Fibroblast of mammary gland (primary cell): ENCODE measurements around the gene KIAA1671.

ENCODE experiments used
- DNase-seq: peaks from one replicate; pipeline ENCODE4 v3.0.0-alpha.2; 2010; ENCODE audit warnings: low read depth
- H3K4me3 ChIP-seq: 2 replicates; pipeline ENCODE4 v1.5.1; 2011; ENCODE audit warnings: low read depth, mild to moderate bottlenecking, low read length, moderate library complexity; ENCODE audit not compliant: control insufficient read depth
- TF ChIP-seq, protein P1 (sequence below): conservative IDR thresholded peaks from 2 replicates; pipeline ENCODE4 v1.5.1; 2011; ENCODE audit warnings: low read depth, low read length, inconsistent platforms; ENCODE audit not compliant: control insufficient read depth, insufficient read depth

The KIAA1671 gene

DNA sequence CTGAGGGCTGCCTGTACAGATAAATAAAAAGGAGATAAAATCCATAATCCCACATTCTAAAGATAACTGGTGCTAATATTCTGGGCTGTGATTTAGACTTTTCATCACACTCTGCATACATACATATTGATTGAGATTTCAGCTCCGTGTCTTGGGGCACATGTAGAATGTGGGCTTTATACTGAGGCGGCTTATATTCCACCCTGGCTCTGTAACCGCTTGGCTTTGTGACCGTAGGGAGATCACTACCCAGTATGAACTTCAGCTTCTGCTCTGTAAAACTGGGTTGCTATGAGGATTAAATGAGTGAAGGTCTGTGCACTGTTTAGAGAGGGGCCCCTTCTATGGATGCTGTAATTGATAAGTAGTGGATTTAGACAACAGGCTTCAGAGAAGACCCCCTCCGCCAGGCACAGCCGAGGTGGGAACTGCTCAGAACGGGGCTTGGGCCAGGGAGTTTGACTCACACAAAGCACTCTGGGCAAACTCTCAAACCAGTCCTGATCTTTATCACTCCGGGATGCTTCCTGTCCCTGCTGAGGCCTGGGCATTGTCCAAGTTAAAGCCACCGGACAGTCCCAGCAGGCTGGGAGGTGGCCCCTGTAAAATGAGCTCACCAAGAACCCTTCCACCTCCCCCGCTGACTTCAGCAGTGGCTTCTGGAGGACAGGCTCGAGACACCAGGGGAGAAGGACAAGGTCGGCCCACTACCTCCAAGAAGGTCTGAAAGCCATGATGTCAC lies 17.2 kb downstream of the KIAA1671 start:
- H3K4me3 ChIP-seq: no peak overlapping the region
- TF ChIP-seq, protein P1, sequence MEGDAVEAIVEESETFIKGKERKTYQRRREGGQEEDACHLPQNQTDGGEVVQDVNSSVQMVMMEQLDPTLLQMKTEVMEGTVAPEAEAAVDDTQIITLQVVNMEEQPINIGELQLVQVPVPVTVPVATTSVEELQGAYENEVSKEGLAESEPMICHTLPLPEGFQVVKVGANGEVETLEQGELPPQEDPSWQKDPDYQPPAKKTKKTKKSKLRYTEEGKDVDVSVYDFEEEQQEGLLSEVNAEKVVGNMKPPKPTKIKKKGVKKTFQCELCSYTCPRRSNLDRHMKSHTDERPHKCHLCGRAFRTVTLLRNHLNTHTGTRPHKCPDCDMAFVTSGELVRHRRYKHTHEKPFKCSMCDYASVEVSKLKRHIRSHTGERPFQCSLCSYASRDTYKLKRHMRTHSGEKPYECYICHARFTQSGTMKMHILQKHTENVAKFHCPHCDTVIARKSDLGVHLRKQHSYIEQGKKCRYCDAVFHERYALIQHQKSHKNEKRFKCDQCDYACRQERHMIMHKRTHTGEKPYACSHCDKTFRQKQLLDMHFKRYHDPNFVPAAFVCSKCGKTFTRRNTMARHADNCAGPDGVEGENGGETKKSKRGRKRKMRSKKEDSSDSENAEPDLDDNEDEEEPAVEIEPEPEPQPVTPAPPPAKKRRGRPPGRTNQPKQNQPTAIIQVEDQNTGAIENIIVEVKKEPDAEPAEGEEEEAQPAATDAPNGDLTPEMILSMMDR: no peak
- DNase-seq: no peak

DNA sequence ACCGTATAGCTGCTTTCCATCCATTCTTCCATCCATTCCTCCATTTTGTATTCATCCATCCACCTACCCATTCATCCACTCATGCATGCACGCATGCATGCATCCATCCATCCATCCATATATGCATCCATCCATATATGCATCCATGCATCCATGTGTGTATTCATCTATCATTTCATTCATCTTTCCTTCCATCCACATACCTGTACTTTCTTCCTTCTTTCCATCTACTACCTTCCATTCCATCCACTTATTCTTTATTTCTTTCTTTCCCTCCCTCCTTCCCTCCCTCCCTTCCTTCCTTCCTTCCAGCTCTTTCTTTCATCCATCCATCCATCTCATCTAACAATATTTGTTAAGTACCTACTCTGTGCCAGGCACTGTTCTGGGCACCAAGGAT lies 19.9 kb downstream of the KIAA1671 start:
- no peak for DNase-seq
- no peak overlapping the region for H3K4me3 ChIP-seq

DNA sequence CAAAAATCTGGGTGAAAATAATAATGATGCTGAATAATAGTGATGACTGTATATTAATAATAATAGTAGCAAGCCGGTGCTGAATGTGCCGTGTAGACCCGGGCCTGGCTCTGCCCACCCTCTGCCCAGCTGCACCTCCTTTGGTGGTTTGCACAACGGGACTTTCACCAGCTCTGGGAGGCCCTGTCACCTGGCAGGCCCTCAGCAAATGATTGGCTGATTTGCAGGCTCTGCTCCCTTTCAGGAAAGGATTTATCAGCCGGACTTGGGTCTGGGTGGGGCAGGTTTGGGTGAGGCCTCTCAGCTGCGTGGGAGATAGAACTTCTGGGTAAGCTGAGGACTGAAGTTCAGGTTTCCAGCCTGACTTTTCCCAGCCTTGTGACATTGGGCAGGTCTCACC lies 21.4 kb downstream of the KIAA1671 start:
- no peak overlapping the region for H3K4me3 ChIP-seq
- TF ChIP-seq, protein P1: no peak
- DNase-seq: no peak

More for the DNA sequence above, 19.9 kb downstream of the KIAA1671 start:
- TF ChIP-seq, protein P1: no peak

DNA sequence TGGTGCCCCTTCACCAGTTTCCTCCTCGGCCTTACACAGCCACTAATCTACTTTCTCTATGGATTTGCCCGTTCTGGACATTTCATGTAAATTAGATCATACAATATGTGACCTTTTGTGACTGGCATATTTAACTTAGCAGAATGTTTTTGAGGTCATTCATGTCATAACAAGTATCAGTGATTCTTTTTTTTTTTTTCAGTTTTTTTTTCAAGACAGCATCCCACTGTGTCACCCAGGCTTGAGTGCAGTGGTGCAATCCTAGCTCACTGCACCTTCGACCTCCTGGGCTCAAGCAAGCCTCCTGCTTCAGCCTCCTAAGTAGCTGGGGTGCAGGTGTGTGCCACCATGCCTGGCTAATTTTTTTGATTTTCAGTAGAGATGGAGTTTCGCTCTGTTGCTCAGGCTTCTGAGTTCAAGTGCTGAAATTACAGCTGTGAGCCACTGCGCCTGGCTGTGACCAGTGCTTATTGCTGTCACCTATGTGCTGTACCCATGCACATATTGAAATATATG lies 22.7 kb downstream of the KIAA1671 start:
- DNase-seq: no peak
- H3K4me3 ChIP-seq: no peak overlapping the region
- TF ChIP-seq, protein P1: no peak

DNA sequence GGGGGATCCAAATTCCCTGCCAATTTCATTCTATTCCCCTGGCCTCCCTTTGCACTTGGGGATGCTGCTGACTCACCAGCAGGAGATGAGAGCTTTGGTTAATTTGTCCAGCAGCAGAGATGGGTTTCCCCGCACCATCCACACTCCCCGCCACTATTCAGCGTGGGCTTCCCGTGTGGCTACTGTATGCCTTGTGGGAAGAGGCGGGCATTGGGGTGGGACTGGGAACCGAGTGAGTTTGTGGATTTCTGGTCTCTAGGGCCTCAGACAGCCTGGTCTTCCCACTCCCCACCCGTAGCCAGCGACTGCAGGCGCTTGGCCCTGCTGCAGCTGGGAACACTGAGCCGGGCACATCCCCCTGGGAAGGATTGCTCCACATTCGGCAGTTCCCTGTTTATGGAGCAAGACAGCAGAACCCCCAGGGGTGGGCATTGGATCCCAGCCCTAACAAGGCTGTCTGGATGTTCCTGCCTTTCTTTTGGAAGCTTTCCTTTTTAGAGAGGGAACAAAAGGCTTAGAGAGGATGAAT lies 23.4 kb downstream of the KIAA1671 start:
- DNase-seq: peak; percentile 24
- no peak overlapping the region for H3K4me3 ChIP-seq

DNA sequence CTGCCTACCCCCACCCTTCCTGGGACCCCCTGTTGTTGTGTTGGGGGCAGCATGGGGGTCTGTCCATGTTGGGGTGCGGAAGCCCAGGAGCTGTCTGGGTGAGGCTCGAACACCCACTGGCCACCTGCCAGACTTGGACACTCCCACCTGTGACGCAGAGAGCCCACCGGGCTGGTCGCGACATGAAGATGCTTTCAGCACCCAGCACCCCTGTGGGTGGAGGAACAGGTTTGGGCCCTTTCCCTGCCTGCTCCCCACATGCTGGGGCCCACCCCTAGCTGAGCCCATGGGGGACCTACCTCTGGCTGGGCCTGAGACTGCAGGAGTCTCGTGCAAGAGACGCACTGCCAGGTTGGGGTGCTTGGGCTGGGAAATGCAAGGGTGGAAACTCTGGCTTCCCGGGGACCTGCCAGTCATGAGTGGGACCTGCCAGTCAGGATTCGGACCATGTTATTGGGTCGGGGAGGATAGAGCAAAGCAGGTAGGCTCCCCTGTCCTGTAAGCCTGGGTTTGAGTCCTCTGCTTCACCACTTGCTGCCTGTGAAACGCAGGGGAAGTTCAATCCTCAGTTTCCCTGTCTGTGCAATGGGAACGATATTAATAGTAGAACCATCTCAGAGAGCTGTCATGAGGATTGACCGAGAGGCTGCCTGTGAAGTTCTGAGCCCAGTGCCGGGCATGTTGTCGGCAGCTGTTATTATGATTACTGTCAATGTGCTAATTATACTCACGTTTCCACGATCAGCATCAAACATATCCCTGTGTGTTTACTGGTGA lies 24.1 kb downstream of the KIAA1671 start:
- no peak overlapping the region for H3K4me3 ChIP-seq
- TF ChIP-seq, protein P1: no peak
- DNase-seq: no peak

More for the DNA sequence above, 23.4 kb downstream of the KIAA1671 start:
- TF ChIP-seq, protein P1: no peak
